HG02870 (cell line): ENCODE data around the gene SLC25A13.

Experiments used
- ATAC-seq: cut with Tn5 transposase; IDR thresholded peaks from one replicate; pipeline ENCODE4 v1.9.1; 2021; ENCODE audit warnings: mild to moderate bottlenecking, moderate library complexity; ENCODE audit not compliant: unreplicated experiment

Gene SLC25A13

DNA sequence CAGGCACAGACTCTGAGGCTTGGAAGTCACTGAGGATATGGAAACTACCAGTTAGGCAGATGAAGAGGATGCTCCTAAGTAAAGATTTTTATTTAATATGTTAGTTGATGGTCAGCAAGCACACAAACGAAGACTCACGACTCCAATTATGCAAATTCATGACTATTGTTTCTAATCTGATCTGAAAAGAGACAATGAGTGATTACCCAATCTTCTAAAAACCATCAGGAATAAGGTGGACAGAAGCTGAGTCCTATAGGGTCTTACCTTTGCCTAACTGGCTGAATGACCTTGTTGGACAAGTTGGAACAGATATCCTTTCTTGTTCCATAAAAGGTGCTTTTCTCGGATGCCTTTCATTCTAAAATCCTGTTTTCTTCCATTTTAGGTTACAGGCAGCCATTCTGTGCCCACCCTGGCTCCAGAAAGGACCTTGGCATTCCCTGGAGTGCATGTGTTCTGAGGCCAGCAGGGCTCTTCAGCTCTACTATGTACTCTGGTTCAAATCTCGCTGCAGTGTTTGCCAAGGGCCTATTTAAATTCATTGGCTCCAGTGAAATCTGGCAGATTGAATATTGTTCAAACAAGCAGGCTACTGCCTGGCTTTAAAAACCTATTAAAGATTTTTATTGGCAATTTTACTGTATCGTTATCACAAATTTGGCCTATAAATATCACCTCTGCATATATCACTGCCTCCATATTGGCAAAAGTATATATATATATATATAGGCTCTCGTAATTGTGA lies 77.5 kb downstream of the SLC25A13 start:
- no peak for ATAC-seq

GRCh38 chr7:96243241-96243640 lies 78.7 kb downstream of the SLC25A13 start:
- no peak for ATAC-seq

DNA sequence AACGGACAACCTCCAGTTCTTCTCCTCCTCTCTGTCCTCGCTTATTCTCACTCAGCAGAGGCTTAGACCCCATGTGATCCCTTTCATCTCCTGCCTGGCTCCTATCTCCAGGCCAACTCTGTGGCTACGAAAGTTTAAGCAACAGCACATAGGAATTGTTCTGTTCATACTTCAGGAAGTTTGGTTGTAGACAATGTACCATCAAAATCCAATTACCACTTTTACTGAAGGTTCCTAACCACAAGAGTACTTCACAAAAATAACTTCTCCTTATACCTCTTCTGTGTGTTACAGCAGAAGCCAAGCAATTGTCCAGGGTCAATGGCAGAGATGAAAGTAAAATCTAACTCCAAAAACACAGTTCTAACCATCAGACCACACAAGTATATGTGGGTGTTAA lies 80.0 kb downstream of the SLC25A13 start:
- no peak for ATAC-seq

DNA sequence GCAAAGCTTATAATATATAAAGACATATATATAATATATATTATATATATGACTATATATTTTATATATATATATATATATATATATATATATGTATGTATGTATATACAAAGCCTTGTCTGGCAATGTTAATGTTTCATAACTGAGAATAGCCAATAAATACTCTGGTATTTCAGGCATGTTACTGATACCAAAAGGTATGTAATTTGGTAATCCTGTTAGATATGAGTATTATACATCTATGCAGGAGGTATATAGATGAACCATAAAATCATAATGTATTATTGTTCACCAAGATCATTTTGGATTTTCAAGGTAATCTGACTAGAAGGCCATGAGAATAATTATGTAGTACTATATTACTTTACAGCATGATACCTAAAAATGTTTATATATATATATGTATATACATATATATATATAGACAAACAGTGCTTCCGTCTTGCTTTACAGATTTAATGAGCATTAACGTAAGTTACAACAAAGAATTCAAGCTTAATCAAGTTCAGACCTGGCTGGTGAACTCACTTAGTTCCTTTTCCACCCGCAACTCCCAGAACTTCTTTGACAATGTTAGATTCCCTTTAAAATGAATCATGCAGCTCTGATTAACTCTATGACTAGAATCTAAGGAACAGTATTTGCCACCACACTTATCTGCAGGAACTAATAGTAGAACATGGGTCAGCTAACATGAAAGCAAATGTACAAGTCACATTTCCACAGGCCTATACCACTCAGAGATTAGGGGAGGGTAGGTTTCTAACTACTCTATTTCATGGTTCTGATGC lies 82.7 kb downstream of the SLC25A13 start:
- ATAC-seq = no peak

- ATAC-seq = no peak
Measured at GRCh38 chr7:96238474-96238873, 83.4 kb downstream of the SLC25A13 start.

- ATAC-seq = no peak
Measured at GRCh38 chr7:96237040-96237439, 84.9 kb downstream of the SLC25A13 start.

- no peak for ATAC-seq
Measured at GRCh38 chr7:96236198-96237039, 85.5 kb downstream of the SLC25A13 start.

DNA sequence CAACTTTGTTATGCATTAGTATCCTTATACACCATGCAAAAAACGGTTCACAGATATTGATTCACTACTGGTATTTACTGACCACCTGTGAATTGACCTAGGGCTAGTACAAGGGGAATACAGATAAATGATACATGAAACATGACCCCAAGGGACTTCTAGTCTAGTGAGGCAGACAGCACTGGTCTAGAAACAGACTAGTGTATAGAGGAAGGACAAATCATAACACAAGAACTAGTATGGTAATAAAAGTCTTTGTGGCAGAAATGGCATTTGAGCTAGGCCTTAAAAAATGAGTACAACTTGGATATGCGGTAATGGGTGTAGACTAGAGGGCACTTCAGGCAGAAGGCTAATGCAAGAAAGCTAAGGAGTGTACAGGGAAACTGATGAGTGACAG lies 86.6 kb downstream of the SLC25A13 start:
- no peak for ATAC-seq

GRCh38 chr7:96233528-96234154 lies 88.3 kb downstream of the SLC25A13 start:
- ATAC-seq = no peak

- ATAC-seq = no peak
Measured at GRCh38 chr7:96233084-96233483, 88.8 kb downstream of the SLC25A13 start.

DNA sequence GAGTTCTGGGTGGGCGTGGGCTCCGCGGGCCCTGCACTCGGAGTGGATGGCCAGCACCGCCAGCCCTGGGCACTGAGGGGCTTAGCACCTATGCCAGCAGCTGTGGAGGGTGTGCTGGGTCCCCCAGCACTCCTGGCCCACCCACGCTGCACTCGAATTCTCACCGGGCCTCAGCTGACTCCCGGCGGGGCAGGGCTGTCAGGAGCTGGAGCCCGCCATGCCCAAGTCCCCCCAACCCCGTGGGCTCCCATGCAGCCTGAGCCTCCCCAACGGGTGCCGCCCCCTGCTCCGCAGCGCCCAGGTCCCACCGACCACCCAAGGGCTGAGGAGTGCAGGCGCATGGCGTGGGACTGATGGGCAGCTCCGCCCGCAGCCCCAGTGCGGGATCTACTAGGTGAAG lies 93.1 kb downstream of the SLC25A13 start:
- ATAC-seq = no peak

- ATAC-seq = no peak
Measured at GRCh38 chr7:96225251-96225650, 96.6 kb downstream of the SLC25A13 start.

DNA sequence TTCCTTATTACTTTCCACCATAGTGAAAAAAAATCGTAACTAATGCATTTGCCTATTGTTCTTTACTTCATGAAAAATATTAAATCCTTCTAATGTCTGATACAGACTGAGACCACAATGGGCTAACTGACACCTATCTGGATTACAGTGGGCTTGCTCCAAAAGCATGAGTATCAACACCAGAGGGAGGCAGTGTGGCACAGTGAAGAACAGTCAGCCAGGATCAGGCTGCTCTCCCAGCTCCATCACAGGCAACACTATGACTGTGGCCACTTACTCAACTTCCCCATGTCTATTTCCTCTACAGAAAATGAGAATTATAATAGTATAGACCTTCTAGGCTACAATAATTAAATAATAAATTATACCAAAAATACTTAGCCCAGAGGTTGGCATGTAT lies 97.2 kb downstream of the SLC25A13 start:
- ATAC-seq = no peak

DNA sequence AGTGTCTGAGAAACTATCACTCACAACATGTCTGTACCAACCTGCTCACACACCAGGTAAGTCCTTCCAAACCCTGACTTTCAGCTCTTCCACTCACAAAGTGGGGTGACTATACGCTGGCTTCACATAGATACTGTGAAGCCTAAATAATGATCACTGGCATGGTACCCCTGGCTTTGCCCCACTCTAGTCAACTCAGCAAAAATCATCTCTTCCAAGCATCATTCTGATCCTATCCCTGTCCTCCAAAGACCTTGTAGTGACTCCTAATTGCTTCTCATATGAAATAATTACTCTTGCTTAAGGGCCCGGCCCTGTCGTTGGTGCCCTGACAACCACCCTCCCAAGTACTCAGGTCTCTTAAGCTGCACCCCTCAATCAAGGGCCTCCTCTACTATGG lies 97.8 kb downstream of the SLC25A13 start:
- no peak for ATAC-seq

DNA sequence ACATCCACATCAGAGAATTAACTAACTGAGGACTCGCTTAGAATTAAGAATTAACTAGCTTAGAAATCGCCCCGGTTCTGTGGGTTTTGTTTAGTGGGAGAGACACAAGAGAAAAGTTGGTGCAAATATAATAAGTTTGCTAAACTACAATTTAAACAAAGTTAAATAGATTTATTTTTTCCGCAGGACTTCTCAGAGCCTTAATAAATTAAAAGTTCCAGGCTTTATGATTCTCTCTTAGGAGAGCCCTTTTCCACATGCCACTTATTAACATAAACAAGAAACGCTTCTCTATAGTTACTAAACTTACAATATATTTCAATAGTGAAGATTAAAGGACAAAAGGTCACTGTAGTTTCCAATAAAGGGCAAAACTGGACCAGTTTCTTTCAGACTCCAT lies 100.0 kb downstream of the SLC25A13 start:
- no peak for ATAC-seq

DNA sequence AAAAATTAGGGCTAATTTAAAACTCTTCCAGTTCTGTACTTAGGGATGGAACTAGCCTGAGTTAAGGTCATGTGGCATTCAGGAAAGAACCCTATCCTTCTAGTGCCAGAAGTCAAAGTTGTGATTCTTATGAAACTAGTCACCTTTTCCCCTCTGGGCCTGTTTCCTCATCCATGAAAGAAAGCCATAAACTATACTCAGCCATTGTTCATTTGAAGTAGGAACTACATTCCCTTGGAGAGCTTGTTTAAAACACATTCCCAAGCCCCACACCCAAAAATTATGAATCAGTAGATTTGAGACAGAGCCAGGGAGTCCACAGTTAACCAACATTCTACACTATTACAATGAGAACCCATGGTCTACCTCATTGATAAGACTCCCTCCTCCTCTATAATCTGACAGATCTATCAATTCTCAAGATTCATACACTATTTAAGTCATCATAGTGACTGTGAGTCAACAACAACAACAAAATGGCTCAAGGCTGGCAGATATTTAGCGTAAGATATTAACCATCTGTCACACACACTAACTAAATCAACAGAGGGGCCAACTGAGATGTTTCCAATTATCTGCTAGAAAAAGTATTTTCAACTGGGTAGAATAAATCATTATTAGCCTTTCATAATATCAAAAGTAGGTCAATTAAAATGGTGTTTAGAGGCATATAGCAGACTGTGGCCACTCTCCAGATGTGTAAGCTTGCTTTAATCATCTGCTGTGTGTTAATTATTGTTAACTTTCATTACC lies 102.3 kb downstream of the SLC25A13 start:
- ATAC-seq = no peak

GRCh38 chr7:96218664-96219243 lies 103.1 kb downstream of the SLC25A13 start:
- ATAC-seq = no peak

DNA sequence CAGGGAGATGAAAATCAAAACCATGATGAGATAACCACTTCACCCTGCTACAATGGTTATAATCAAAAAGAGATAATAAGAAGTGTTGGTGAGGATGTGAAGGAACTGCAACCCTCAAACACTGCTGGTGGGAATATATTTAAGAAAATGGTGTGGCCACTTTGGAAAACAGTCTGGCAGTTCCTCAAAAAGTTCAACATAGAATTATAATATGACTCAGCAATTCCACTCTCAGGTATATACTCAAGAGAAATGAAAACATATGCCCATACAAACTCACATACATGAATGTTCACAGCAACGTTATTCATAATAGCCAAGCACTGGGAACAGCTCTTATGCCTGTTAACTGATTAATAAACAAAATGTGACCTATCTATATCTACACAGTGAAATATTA lies 104.8 kb downstream of the SLC25A13 start:
- no peak for ATAC-seq

- ATAC-seq = no peak
Measured at GRCh38 chr7:96216373-96216772, 105.5 kb downstream of the SLC25A13 start.

DNA sequence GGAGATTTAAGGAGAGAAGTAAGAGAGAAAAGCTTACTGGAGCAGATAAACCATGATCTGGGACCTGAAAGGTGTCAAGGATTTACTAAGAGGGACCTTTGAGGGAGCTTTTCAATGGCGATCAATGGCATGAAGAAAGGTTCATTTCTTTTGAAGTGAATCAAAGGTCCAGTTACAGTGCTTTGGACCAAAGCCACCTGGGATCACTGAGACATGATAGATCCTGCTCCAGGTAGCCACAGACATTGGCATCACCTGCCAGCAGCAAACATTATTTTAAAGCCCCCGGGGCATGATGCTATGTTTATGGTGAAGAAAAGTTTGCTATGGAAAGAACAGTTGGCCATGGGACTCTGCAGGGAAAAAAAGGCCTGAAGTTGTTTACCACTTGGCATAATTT lies 109.4 kb downstream of the SLC25A13 start:
- no peak for ATAC-seq
